PC-3 (cell line): ENCODE results near the gene ZNF516.

Experiments used
- EZH2 ChIP-seq: fragments of 300-600 bp; sonication (generic); IDR thresholded peaks from one replicate; pipeline ENCODE4 v1.6.1; 2017; ENCODE audit warnings: antibody characterized with exemption, mild to moderate bottlenecking, low read length; ENCODE audit not compliant: unreplicated experiment
- TF ChIP-seq, protein P1 (sequence below): fragments of 300-600 bp; sonication (generic); conservative IDR thresholded peaks from 2 replicates; pipeline ENCODE4 v1.5.1; 2017; ENCODE audit warnings: antibody characterized with exemption, low read depth, mild to moderate bottlenecking, low read length

DNA sequence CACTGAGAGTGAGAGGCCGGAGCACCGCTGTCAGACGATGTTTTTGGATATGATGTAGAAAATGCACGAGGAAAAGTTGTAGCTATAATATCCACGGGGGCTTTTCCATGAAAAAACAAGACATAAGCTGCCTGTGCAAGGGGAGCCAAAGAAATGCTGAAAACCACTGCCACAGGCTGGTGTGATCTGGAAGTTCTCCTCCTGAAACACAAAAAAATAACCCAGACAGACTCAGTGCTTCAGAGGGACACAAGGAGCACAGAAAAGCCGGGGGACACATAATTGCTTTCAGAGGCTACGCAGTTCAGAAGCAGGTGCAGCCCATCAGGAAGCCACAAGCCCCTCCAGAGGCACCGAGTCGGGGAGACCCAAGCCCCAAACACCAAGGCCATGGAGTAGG is 98.2 kb downstream of the ZNF516 start:
- TF ChIP-seq EZH2, result no peak
- TF ChIP-seq, protein P1, sequence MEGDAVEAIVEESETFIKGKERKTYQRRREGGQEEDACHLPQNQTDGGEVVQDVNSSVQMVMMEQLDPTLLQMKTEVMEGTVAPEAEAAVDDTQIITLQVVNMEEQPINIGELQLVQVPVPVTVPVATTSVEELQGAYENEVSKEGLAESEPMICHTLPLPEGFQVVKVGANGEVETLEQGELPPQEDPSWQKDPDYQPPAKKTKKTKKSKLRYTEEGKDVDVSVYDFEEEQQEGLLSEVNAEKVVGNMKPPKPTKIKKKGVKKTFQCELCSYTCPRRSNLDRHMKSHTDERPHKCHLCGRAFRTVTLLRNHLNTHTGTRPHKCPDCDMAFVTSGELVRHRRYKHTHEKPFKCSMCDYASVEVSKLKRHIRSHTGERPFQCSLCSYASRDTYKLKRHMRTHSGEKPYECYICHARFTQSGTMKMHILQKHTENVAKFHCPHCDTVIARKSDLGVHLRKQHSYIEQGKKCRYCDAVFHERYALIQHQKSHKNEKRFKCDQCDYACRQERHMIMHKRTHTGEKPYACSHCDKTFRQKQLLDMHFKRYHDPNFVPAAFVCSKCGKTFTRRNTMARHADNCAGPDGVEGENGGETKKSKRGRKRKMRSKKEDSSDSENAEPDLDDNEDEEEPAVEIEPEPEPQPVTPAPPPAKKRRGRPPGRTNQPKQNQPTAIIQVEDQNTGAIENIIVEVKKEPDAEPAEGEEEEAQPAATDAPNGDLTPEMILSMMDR, result no peak
